SK-N-SH (cell line): ENCODE measurements around the gene KCNQ4.

Experiments used
- CTCF ChIP-seq: fragments of 200-600 bp; sonication (generic); IDR thresholded peaks from 2 replicates; pipeline ENCODE4 v1.6.1; 2017; ENCODE audit warnings: antibody characterized with exemption, mild to moderate bottlenecking, moderate library complexity
- GABPA ChIP-seq: IDR thresholded peaks from 2 replicates; pipeline ENCODE4 v1.4.0; 2012; ENCODE audit warnings: low read depth, mild to moderate bottlenecking
- YY1 ChIP-seq: IDR thresholded peaks from 2 replicates; pipeline ENCODE4 v1.4.0; 2012; ENCODE audit warnings: low read depth, mild to moderate bottlenecking
- TF ChIP-seq, protein P1 (sequence below): IDR thresholded peaks from 2 replicates; pipeline ENCODE4; 2012

DNA sequence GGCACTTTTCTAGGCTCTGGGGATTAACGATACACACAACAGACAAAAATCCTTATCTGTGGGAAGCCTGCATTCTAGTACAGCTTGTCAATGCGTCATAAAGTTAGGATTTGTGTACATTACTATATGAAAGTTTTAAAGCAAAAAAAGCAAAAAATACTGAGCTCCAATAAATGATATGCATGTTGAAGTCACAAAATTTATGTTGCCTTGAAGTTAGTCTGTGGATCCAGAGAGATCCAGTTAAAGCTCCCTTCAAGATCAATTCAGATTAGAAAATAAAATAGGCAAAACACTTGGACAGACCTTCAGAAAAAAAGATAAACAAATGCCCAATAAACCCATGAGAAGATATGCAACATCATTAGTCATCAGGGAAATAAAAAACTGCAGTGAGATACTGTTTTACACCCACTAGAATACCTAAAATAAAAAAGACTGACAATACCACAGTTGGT is 33.1 kb upstream of the KCNQ4 start:
- TF ChIP-seq GABPA (no peak), CTCF (no peak), YY1 (no peak)
- TF ChIP-seq, protein P1, sequence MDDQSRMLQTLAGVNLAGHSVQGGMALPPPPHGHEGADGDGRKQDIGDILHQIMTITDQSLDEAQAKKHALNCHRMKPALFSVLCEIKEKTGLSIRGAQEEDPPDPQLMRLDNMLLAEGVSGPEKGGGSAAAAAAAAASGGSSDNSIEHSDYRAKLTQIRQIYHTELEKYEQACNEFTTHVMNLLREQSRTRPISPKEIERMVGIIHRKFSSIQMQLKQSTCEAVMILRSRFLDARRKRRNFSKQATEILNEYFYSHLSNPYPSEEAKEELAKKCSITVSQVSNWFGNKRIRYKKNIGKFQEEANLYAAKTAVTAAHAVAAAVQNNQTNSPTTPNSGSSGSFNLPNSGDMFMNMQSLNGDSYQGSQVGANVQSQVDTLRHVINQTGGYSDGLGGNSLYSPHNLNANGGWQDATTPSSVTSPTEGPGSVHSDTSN = no peak
